Stimulated activated CD8-positive, alpha-beta memory T cell treated with anti-CD3 and anti-CD28 coated beads, Interleukin-4, amount 100 ng/mL, for 1 hour (primary cell): ENCODE measurements around the gene SRMS.
A peak's percentile ranks its signal among the peaks of the same experiment; 100 is the strongest.

ENCODE experiments used
- DNase-seq, 2 donors: peaks; one replicate each; pipeline ENCODE4 v3.0.0-alpha.2; 2020; ENCODE audit warnings: low read depth in 2 of 2, low spot score in 1 of 2

SRMS gene

GRCh38 chr20:63539441-63540370, 7.8 kb downstream of the SRMS start:
- DNase-seq: no peak

- no peak for DNase-seq
Observed at GRCh38 chr20:63539092-63539430, 8.5 kb downstream of the SRMS start.

DNA sequence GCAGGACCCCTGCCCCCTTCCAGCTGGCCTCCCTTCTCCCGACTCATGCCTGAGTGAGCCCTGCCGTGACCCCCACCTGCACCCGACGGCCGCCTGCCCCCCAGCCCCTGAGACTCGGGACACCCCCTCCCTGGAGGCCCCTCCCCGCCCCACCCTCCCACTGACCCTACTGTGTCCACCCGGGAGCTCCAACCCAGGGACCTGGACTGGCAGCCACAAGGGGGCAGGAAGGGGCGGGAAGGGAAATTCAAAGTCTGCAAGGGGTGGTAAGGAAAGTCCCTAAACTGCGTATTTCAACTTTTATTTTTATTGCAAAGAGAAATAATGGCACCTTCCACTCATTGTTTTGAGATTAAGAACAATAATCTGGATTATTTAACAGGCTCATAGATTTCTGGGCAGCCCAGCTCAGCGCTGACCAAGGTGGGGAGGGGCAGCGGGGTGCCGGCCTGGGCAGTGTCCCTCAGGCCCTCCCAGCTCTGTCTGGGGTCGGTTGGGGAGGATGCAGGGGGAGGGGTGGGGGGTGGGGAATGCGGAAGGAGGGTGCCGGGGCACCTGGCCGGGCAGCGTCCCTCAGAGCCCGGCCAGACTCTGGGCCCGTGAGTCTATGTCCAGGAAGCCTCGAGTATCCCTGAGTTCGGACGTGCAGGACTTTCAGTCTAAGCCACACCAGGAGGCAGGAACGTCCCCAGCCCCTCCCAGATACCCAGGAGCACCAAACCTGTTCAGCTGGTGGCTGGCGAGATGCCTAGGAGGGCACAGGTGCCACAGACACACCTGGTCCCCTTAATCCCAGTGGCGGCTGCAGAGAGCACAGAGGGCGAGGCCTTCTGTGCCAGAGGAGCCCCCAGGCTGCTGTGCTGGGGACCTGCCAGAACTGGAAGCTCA, 9.1 kb downstream of the SRMS start:
- DNase-seq: no peak

GRCh38 chr20:63537525-63538203, 9.9 kb downstream of the SRMS start:
- DNase-seq: peak; percentile 82 to 84

GRCh38 chr20:63536997-63537524, 10.5 kb downstream of the SRMS start, which contains the start of gene PTK6:
Gene PTK6, minus strand, starts transcription at chr20:63537376. Its CDS starts 62 bp downstream, at chr20:63537314.
- DNase-seq: no peak

DNA sequence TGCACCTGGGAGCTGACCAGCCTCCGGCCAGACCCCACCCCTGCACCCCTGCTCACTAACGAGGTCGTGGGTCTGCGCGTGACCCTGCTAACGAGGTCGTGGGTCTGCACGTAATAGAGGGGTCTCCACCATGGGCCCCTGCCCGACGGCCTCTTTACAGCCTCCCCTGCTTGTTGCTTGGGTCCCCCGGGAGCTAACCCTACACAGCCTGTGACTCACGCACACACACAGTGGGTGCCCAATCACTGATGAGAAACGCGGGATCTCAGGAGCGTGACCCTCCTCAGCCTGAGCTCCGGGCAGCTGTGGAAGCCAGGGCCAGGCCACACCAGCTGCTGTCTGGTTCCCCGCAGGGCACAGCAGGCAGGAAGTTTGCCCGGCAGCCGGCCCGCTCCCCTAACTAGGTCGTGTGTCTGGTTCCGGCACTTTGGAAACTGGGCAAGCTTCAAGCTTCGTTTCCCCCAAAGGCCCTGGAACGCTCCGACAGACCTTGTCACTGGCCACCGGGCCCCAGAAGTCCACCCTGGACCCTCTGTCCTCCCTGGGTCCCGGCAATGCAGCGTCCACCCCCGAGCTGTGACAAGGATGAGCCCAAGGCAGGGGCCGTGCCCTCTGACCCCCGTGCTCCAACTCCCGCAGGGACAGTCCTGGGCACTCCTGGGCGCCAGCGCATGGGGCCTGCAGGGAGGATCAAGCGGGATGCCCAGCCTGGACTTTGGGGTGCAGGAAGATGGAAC, 11.1 kb downstream of the SRMS start:
- no peak for DNase-seq

DNA sequence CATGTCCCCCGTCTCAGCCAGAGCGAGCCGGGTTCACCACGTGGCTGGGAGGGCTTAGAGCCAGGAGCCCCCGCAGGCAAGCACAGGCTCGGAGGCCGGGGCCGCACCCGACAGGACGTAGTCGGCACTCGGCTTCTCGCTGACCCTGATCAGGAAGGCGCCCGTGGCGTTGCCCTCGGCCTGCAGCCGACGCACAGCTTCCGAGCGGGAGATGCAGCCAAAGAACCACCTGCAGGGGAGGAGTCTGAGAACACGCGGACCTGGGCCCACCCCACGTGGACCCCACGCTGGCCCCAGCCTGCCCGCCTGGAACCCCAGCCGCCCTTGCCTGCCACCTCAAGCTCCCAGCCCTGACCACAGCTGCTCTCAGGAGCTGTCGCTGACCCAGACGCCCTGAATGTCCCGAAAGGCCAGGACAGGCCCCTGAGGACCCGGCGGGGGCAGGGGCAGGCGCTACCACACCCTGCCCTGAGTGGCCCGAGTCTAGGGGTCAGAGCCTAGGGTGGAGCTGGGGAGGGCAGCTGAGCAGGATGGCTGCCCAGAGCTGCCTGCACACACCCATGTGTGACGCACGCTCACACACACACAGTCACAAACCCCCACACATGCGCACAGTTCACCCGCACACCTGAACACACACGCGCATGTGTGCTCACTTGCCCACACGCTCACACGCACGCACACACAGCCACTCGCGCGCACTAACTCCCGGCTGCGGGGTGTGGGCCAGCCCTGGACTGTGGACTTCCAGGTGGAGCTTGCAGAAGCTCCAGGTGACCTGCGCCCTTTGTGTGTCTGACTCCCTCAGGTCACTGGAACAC, 12.5 kb downstream of the SRMS start:
- no peak for DNase-seq

GRCh38 chr20:63534427-63534830, 13.1 kb downstream of the SRMS start:
- no peak for DNase-seq

DNA sequence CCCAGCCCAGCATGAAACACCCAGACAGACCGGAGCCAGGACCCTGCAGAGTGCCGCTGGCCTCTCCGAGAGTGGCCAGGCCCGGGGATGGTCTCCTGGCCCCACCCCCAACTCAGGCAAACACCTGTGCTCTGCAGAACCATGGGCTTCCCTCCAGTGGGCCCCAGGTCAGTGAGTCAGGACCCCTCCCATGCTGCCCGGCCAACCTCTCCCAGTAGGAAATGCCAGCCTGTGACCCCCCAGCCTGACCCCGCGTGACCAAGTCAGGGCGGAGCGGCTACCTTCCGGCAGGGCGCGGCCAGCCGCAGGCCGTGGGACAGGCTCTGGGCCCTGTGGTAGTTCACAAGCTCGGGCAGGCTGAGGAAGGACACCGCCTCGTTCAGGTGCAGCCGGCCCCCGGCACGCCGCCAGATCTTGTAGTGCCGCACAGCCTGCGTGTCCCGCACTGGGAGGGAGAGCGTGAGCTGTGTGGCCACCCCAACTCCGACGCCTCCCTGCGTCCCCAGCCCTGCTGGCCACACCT, 13.6 kb downstream of the SRMS start:
- no peak for DNase-seq

GRCh38 chr20:63533388-63533787, 14.2 kb downstream of the SRMS start:
- no peak for DNase-seq

- DNase-seq: no peak
Observed at GRCh38 chr20:63532449-63532971, 15.0 kb downstream of the SRMS start.

- DNase-seq: no peak
Observed at GRCh38 chr20:63531686-63532448, 15.7 kb downstream of the SRMS start.

GRCh38 chr20:63530788-63531160, 16.8 kb downstream of the SRMS start:
- DNase-seq: no peak

DNA sequence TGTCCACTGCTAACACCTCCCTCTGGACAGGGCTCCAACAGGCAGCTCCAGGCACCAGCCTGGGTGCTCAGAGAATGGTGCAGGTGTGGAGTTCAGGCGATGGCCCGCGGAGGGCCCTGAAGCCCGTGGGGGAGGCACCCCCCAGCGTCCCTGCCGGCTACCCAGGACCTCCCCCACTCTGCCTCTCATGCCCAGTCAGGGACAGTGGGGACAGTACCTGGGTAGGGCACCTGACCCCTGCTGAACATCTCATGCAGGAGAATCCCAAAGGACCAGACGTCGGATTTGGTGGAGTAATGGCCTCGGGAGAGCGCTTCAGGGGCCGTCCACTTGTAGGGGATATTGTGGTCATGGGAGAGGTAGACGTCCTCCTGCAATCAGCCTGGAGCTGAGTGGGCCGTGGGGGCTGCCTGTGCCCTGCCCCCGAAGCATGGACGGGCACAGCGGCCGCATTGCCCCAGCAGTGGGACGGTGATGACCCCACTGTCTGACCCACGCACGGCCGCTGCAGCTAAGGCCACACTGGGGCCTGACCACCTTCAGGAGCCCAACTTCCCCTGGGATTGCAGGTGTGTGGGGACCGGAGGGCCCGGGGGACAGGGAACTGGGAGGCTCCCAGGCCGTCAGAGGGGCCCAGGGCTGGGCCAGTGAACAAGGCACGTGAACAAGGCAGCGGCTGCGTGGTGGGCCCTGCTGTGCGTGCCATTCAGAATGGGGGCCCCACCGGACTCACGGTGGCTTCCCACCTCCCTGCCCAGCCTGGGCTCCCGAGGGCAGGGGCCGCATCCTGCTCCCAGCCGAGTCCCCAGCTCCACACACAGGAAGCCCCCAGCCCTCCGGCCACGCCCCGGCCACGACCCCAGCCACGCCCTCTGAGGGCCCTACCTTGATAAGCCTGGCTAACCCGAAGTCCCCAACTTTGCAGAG, 17.4 kb downstream of the SRMS start:
- DNase-seq: no peak

DNA sequence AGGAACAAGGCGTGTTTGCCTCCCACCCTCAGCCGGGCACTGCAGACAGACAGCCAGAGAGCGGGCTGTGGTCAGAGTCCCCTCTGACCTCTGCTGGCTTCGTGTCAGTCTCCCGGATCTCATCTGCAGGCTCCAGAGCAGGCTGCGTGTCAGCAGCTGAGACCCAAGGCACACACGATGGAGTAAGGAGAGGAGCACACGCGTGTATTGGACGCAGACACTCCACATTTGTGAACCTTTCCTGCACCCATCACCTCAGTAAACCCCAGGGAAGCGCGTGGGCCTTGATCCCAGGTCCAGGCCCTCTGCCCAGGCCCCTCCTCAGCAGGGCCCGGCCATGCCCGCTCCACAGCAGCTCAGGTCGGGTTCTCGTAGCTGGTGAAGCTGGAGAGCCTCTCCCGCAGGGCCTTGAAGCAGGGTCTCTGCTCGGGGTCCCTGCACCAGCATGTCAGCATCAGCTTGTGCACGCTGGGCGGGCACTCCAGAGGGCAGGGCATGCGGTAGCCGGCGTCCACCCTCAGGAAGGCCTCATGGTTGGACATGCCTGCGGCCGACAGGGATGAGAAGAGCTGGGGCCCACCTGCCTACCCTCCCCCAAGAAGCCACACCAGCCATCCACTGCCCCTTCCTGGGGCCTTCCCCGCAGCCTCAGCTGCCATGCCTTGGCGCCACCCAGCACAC, 18.2 kb downstream of the SRMS start:
- DNase-seq: no peak

GRCh38 chr20:63527184-63527583, 20.4 kb downstream of the SRMS start:
- no peak for DNase-seq

DNA sequence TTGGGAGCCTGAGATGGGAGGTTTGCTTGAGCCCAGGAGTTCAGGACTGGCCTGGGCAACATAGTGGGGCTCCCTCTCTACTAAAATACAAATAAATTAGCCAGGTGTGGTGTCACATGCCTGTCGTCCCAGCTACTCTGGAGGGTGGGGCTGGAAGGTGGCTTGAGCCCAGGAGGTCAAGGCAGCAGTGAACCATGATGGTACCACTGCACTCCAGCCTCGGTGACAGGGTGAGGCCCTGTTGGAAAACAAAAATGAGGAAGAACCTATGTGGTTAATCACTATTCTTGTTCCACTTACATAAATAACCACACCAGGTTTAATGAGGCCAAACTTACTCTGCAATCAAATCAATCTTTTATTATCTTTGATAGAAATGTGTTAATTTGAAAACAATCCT, 21.6 kb downstream of the SRMS start:
- DNase-seq: no peak
